Glutamatergic neuron (in vitro differentiated cells): ENCODE measurements around the gene FBXO9. TPM values are rescaled to one million over a fixed set of nuclear protein-coding genes. Genes with fewer than 3 reads are reported as not detected.

ENCODE experiments used
- DNase-seq: peaks from one replicate; pipeline ENCODE4 v3.0.0; 2022
- H3K27ac Mint-ChIP-seq: one replicate; pipeline ENCODE4 v1.8.0; 2020; ENCODE audit warnings: mild to moderate bottlenecking, mixed read lengths, inconsistent platforms; ENCODE audit not compliant: unreplicated experiment
- H3K27me3 Mint-ChIP-seq: one replicate; pipeline ENCODE4 v1.8.0; 2020; ENCODE audit warnings: mild to moderate bottlenecking, moderate library complexity, mixed read lengths, inconsistent platforms; ENCODE audit not compliant: unreplicated experiment
- H3K36me3 Mint-ChIP-seq: one replicate; pipeline ENCODE4 v1.8.0; 2020; ENCODE audit warnings: mild to moderate bottlenecking, mixed read lengths, inconsistent platforms; ENCODE audit not compliant: unreplicated experiment
- H3K4me1 Mint-ChIP-seq: one replicate; pipeline ENCODE4 v1.8.0; 2020; ENCODE audit warnings: mild to moderate bottlenecking, low read depth, mixed read lengths, inconsistent platforms; ENCODE audit not compliant: unreplicated experiment
- H3K4me3 Mint-ChIP-seq: one replicate; pipeline ENCODE4 v1.8.0; 2020; ENCODE audit warnings: mild to moderate bottlenecking, mixed read lengths, inconsistent platforms; ENCODE audit not compliant: unreplicated experiment
- H3K9me3 Mint-ChIP-seq: one replicate; pipeline ENCODE4 v1.8.0; 2020; ENCODE audit warnings: mild to moderate bottlenecking, moderate library complexity, mixed read lengths, inconsistent platforms; ENCODE audit not compliant: unreplicated experiment
- CTCF ChIP-seq: fragments of 200-600 bp; sonication (generic); IDR thresholded peaks from one replicate; pipeline ENCODE4 v1.5.0; 2021; ENCODE audit not compliant: partially characterized antibody, unreplicated experiment
- total RNA-seq: library from RNA; stranded (reverse); fragmentation: NEBNext Ultra II Directional; extraction: Animal tissue kit (Norgen Biotek cat#: 25700); gene quantifications from one replicate; pipeline ENCODE4 v1.2.1, GENCODE V29; 2021; ENCODE audit not compliant: unreplicated experiment

Gene FBXO9
- total RNA-seq, 1 donor from 2014 or later, result 49.1 TPM

GRCh38 chr6:53095716-53096115 lies 30.5 kb downstream of the FBXO9 start:
- Mint-ChIP-seq H3K4me3 (no peak overlapping the region), H3K36me3 (no peaks in the 10 kb centered on the region), H3K27ac (no peak overlapping the region), H3K4me1 (no peaks in the 10 kb centered on the region), H3K27me3 (no peaks in the 10 kb centered on the region), H3K9me3 (no peaks in the 10 kb centered on the region)
- TF ChIP-seq CTCF, result no peak
- DNase-seq, result no peak

GRCh38 chr6:53100561-53100960 lies 35.4 kb downstream of the FBXO9 start:
- no peak overlapping the region for H3K4me3 Mint-ChIP-seq
- H3K27me3 Mint-ChIP-seq, result no peaks in the 10 kb centered on the region
- no peak for DNase-seq
- no peaks in the 10 kb centered on the region for H3K9me3 Mint-ChIP-seq
- no peaks in the 10 kb centered on the region for H3K36me3 Mint-ChIP-seq
- H3K4me1 Mint-ChIP-seq, result no peaks in the 10 kb centered on the region
- no peak overlapping the region for H3K27ac Mint-ChIP-seq
- no peak for TF ChIP-seq CTCF

- no peaks in the 10 kb centered on the region for H3K36me3 Mint-ChIP-seq
- TF ChIP-seq CTCF, result no peak
- H3K27ac Mint-ChIP-seq, result no peak overlapping the region
- no peaks in the 10 kb centered on the region for H3K4me1 Mint-ChIP-seq
- DNase-seq, result no peak
- no peaks in the 10 kb centered on the region for H3K27me3 Mint-ChIP-seq
- H3K4me3 Mint-ChIP-seq, result no peak overlapping the region
- no peaks in the 10 kb centered on the region for H3K9me3 Mint-ChIP-seq
Measured at GRCh38 chr6:53101006-53101405, 35.8 kb downstream of the FBXO9 start.

GRCh38 chr6:53103993-53104675 lies 38.9 kb downstream of the FBXO9 start:
- H3K36me3 Mint-ChIP-seq, result no peaks in the 10 kb centered on the region
- no peak overlapping the region for H3K27ac Mint-ChIP-seq
- H3K9me3 Mint-ChIP-seq, result no peaks in the 10 kb centered on the region
- H3K4me3 Mint-ChIP-seq, result no peak overlapping the region
- no peaks in the 10 kb centered on the region for H3K27me3 Mint-ChIP-seq
- TF ChIP-seq CTCF, result no peak
- no peak for DNase-seq
- no peaks in the 10 kb centered on the region for H3K4me1 Mint-ChIP-seq

GRCh38 chr6:53104916-53105315 lies 39.7 kb downstream of the FBXO9 start:
- Mint-ChIP-seq H3K36me3 (no peaks in the 10 kb centered on the region), H3K9me3 (no peaks in the 10 kb centered on the region), H3K4me1 (no peaks in the 10 kb centered on the region), H3K4me3 (no peak overlapping the region), H3K27me3 (no peaks in the 10 kb centered on the region), H3K27ac (no peak overlapping the region)
- TF ChIP-seq CTCF, result no peak
- DNase-seq, result no peak
